Small intestine (tissue), 7 donors: ENCODE results near the gene ADAD2. TPM values are rescaled to one million over a fixed set of nuclear protein-coding genes. Genes with fewer than 3 reads are reported as not detected.

Experiments used
- DNase-seq, 2 donors: peaks; one replicate each; pipeline versions ENCODE4 v3.0.0 to v3.0.0-alpha.2; 2013
- FAIRE-seq: peaks from 2 replicates; lab custom pipeline; 2012; peaks lifted over from hg19 to GRCh38; lab: Jason Lieb, UNC
- H3K27ac ChIP-seq, 3 donors: one replicate each; pipeline ENCODE4 v1.5.1; 2013; ENCODE audit warnings: low read length in 2 of 3, mild to moderate bottlenecking in 2 of 3, control low read depth in 1 of 3, inconsistent platforms in 1 of 3, low read depth in 1 of 3, moderate library complexity in 1 of 3
- H3K27me3 ChIP-seq, 3 donors: one replicate each; pipeline ENCODE4 v1.6.1; 2013; ENCODE audit warnings: low read length in 3 of 3, inconsistent platforms in 1 of 3; ENCODE audit not compliant: control insufficient read depth in 3 of 3, insufficient read depth in 3 of 3
- H3K36me3 ChIP-seq, 3 donors: one replicate each; pipeline ENCODE4 v1.6.1; 2013; ENCODE audit warnings: low read length in 3 of 3, inconsistent platforms in 1 of 3, low read depth in 1 of 3, mild to moderate bottlenecking in 1 of 3, moderate library complexity in 1 of 3; ENCODE audit not compliant: control insufficient read depth in 3 of 3, insufficient read depth in 2 of 3
- H3K4me1 ChIP-seq, 3 donors: one replicate each; pipeline ENCODE4 v1.6.1; 2013; ENCODE audit warnings: low read length in 2 of 3, inconsistent platforms in 1 of 3, low read depth in 1 of 3, mild to moderate bottlenecking in 1 of 3, moderate library complexity in 1 of 3; ENCODE audit not compliant: control insufficient read depth in 3 of 3, insufficient read depth in 2 of 3
- H3K4me3 ChIP-seq, 3 donors: one replicate each; pipeline ENCODE4 v1.5.1; 2013; ENCODE audit warnings: low read length in 3 of 3, control low read depth in 1 of 3, inconsistent platforms in 1 of 3, low read depth in 1 of 3, mild to moderate bottlenecking in 1 of 3, moderate library complexity in 1 of 3
- H3K9me3 ChIP-seq, 2 donors: one replicate each; pipeline ENCODE4 v1.6.1; 2013; ENCODE audit warnings: low read depth in 1 of 2, low read length in 1 of 2; ENCODE audit not compliant: control insufficient read depth in 2 of 2, insufficient read depth in 1 of 2
- WGBS, 3 donors: extraction: QIAGEN DNeasy Blood & Tissue Kit; methylation state at CpG; one replicate each; pipeline ENCODE4 v1.1.7; 2013; 5-methylcytosine and 5-hydroxymethylcytosine counted together
- polyA plus RNA-seq, 4 donors: library from polyadenylated mRNA; stranded (reverse) in 3 of 4; unstranded in 1 of 4; fragments of 200-250 nt in 3 of 4; fragments of 120-200 nt in 1 of 4; gene quantifications; one replicate each; pipeline versions ENCODE4 v1.2.1 to v1.2.3, GENCODE V29; 2013
- donor health status: healthy with polysubstance abuse.
- donor health status: control.
- donor health status: control.
- donor health status: Bipolar disorder and iron deficiency.
- donor health status: healthy.

Gene ADAD2
- polyA plus RNA-seq, 4 donors = 0.22 to 0.27 TPM; not detected in 2

GRCh38 chr16:84244728-84245127 lies 53.8 kb downstream of the ADAD2 start:
- Histone ChIP-seq H3K27ac (no peak overlapping the region), H3K27me3 (peaks cover 0 to 3% (median 2%) of the 10 kb centered on the region in 3 donors), H3K36me3 (no peaks in the 10 kb centered on the region), H3K9me3 (no peaks in the 10 kb centered on the region), H3K4me1 (no peaks in the 10 kb centered on the region), H3K4me3 (no peak overlapping the region)
- no peak for FAIRE-seq
- DNase-seq = no peak
- 92 to 100% (median 96%) methylated on average over 2 of the region's 2 CpGs for WGBS, 3 donors

DNA sequence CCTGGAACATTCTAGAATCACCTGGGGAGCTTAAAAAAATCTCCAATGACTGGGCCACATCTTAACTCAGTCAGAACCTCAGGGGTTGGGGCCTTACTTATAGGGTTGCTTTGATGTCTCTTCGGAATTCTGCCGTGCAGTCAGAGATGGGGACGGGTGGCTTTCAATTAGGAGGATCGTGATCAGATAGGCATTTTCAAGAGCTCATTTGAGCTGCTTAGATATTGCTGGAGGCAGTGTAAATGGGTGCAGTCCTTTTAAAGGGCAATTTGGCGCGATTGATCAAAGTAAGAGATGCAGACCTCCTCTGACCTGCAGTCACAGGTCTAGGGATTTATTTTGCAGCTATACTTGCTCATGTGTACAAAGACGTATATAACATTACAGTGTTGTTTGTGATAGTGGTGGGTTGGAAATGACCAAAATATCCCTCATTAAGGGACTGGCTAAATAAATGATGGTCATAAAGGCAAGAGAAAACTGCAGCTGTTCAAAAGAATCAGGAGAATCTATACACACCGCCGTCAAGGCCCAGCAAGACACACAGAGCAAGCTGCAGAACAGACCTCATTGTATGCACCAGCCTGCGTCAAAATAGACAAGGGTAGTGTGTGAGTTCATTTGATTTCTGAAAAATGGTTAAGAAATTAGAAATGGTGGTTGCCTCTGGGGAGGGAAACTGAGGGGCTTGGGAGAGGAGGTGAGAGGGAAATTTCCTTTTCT lies 55.2 kb downstream of the ADAD2 start:
- no peaks in the 10 kb centered on the region for H3K9me3 ChIP-seq
- H3K4me1 ChIP-seq = no peaks in the 10 kb centered on the region
- no peaks in the 10 kb centered on the region for H3K36me3 ChIP-seq
- FAIRE-seq (no peak), DNase-seq (no peak)
- no peak overlapping the region for H3K27ac ChIP-seq
- peaks cover 0 to 3% (median 2%) of the 10 kb centered on the region in 3 donors for H3K27me3 ChIP-seq
- WGBS, 3 donors = 89 to 92% (median 90%) methylated on average over 10 of the region's 10 CpGs
- no peak overlapping the region for H3K4me3 ChIP-seq

GRCh38 chr16:84246679-84247077 lies 55.7 kb downstream of the ADAD2 start:
- no peak for DNase-seq
- no peaks in the 10 kb centered on the region for H3K36me3 ChIP-seq
- no peaks in the 10 kb centered on the region for H3K9me3 ChIP-seq
- FAIRE-seq = no peak
- H3K27ac ChIP-seq = no peak overlapping the region
- no peak overlapping the region for H3K4me3 ChIP-seq
- 57 to 75% (median 71%) methylated on average over 5 of the region's 5 CpGs for WGBS, 3 donors
- no peaks in the 10 kb centered on the region for H3K4me1 ChIP-seq
- H3K27me3 ChIP-seq = peaks cover 0 to 3% (median 0%) of the 10 kb centered on the region in 3 donors

Other genes with a start within 250 kb of the ADAD2 start
- 100 to 1,000 TPM in 1 of 4 donors, 10 to 100 TPM in 2, 1 to 10 TPM in 1; 3.4 to 101 (median 41.1) TPM for gene OSGIN1, start 237.9 kb upstream of the ADAD2 start, polyA plus RNA-seq
- 1 to 10 TPM in 1 of 4 donors, under 1 TPM in 1, not detected in 2; 0.18 to 5.9 TPM for gene NECAB2, start 222.9 kb upstream of the ADAD2 start, polyA plus RNA-seq
- under 1 TPM in 1 of 4 donors, not detected in 3; 0.33 TPM for gene SLC38A8, start 148.4 kb upstream of the ADAD2 start, polyA plus RNA-seq
- 10 to 100 TPM; 24.0 to 69.0 (median 35.7) TPM for gene MBTPS1, start 74.2 kb upstream of the ADAD2 start, polyA plus RNA-seq
- gene HSDL1, start 46.0 kb upstream of the ADAD2 start, polyA plus RNA-seq = 10 to 100 TPM in 2 of 4 donors, 1 to 10 TPM in 2; 7.1 to 18.7 (median 10.4) TPM
- 1 to 10 TPM in 1 of 4 donors, under 1 TPM in 2, not detected in 1; 0.24 to 2.0 (median 0.72) TPM for gene DNAAF1, start 45.8 kb upstream of the ADAD2 start, polyA plus RNA-seq
- 10 to 100 TPM; 33.4 to 61.3 (median 39.9) TPM for gene TAF1C, start 4.1 kb upstream of the ADAD2 start, polyA plus RNA-seq
- not detected for gene KCNG4, start 48.9 kb downstream of the ADAD2 start, polyA plus RNA-seq
- 1 to 10 TPM; 1.6 to 5.4 (median 3.8) TPM for gene WFDC1, start 103.7 kb downstream of the ADAD2 start, polyA plus RNA-seq
- 10 to 100 TPM in 2 of 4 donors, 1 to 10 TPM in 2; 4.0 to 45.7 (median 15.6) TPM for gene ATP2C2, start 177.4 kb downstream of the ADAD2 start, polyA plus RNA-seq